Osteocyte (in vitro differentiated cells): Measurements from ENCODE around the gene TMEM236. TPM values are rescaled to one million over a fixed set of nuclear protein-coding genes. Genes with fewer than 3 reads are reported as not detected.

Source experiments
- DNase-seq: peaks from one replicate; pipeline ENCODE4 v3.0.0; 2021; ENCODE audit warnings: mixed read lengths; ENCODE audit not compliant: unreplicated experiment; ENCODE audit errors: extremely low spot score
- H3K27ac Mint-ChIP-seq: one replicate; pipeline ENCODE4 v1.8.0; 2021; ENCODE audit warnings: mild to moderate bottlenecking, mixed read lengths; ENCODE audit not compliant: unreplicated experiment
- H3K27me3 Mint-ChIP-seq: one replicate; pipeline ENCODE4 v1.8.0; 2021; ENCODE audit warnings: mixed read lengths; ENCODE audit not compliant: unreplicated experiment
- H3K36me3 Mint-ChIP-seq: one replicate; pipeline ENCODE4 v1.8.0; 2021; ENCODE audit warnings: mixed read lengths; ENCODE audit not compliant: unreplicated experiment
- H3K4me1 Mint-ChIP-seq: one replicate; pipeline ENCODE4 v1.8.0; 2021; ENCODE audit warnings: mixed read lengths; ENCODE audit not compliant: unreplicated experiment
- H3K4me3 Mint-ChIP-seq: one replicate; pipeline ENCODE4 v1.8.0; 2021; ENCODE audit warnings: mild to moderate bottlenecking, moderate library complexity, mixed read lengths; ENCODE audit not compliant: unreplicated experiment
- H3K9me3 Mint-ChIP-seq: one replicate; pipeline ENCODE4 v1.8.0; 2021; ENCODE audit warnings: mixed read lengths; ENCODE audit not compliant: unreplicated experiment
- CTCF ChIP-seq: fragments of 200-600 bp; sonication (generic); IDR thresholded peaks from 2 replicates; pipeline ENCODE4 v1.5.0; 2021; ENCODE audit warnings: antibody characterized with exemption, mild to moderate bottlenecking, moderate library complexity
- long read RNA-seq: library from polyadenylated mRNA; unstranded; transcript quantifications from one replicate; pipeline ENCODE4 v2.0.0, GENCODE V29; 2021
- total RNA-seq: library from RNA; stranded (reverse); gene quantifications from 2 replicates; pipeline ENCODE4 v1.2.1, GENCODE V29; 2021

The TMEM236 gene
- total RNA-seq: 0.08 and 0.11 TPM in 2 replicates
- long read RNA-seq: 0 reads

GRCh38 chr10:17751781-17752445, at the start of gene TMEM236:
TSS of gene TMEM236 (plus strand) at chr10:17752201. CDS start at chr10:17752296, 95 bp downstream.
- no peaks in the 10 kb centered on the region for H3K9me3 Mint-ChIP-seq
- DNase-seq: no peak
- no peaks in the 10 kb centered on the region for H3K27me3 Mint-ChIP-seq
- no peak within 1 kb of the TSS for H3K27ac Mint-ChIP-seq
- no peaks in the 10 kb centered on the region for H3K4me1 Mint-ChIP-seq
- no peak for TF ChIP-seq CTCF
- no peak within 1 kb of the TSS for H3K4me3 Mint-ChIP-seq
- H3K36me3 Mint-ChIP-seq: peaks cover 2% of the 10 kb centered on the region

GRCh38 chr10:17703706-17704105, 48.3 kb upstream of the TMEM236 start:
- no peak overlapping the region for H3K4me3 Mint-ChIP-seq
- H3K27ac Mint-ChIP-seq: no peak overlapping the region
- no peaks in the 10 kb centered on the region for H3K27me3 Mint-ChIP-seq
- DNase-seq: no peak
- peaks cover 23% of the 10 kb centered on the region for H3K36me3 Mint-ChIP-seq
- TF ChIP-seq CTCF: no peak
- no peaks in the 10 kb centered on the region for H3K9me3 Mint-ChIP-seq
- H3K4me1 Mint-ChIP-seq: no peaks in the 10 kb centered on the region

- Mint-ChIP-seq H3K4me3 (no peak overlapping the region), H3K9me3 (no peaks in the 10 kb centered on the region), H3K27me3 (no peaks in the 10 kb centered on the region), H3K4me1 (peaks cover 2% of the 10 kb centered on the region), H3K36me3 (peaks cover 39% of the 10 kb centered on the region), H3K27ac (no peak overlapping the region)
- no peak for TF ChIP-seq CTCF
- no peak for DNase-seq
Observed at GRCh38 chr10:17708821-17709220, 43.2 kb upstream of the TMEM236 start.

- DNase-seq: no peak
- Mint-ChIP-seq H3K27ac (no peak overlapping the region), H3K27me3 (no peaks in the 10 kb centered on the region), H3K36me3 (peaks cover 42% of the 10 kb centered on the region), H3K9me3 (no peaks in the 10 kb centered on the region), H3K4me3 (no peak overlapping the region), H3K4me1 (peaks cover 2% of the 10 kb centered on the region)
- TF ChIP-seq CTCF: no peak
Observed at GRCh38 chr10:17709492-17709891, 42.5 kb upstream of the TMEM236 start.

- Mint-ChIP-seq H3K27me3 (no peaks in the 10 kb centered on the region), H3K4me1 (peaks cover 2% of the 10 kb centered on the region), H3K9me3 (no peaks in the 10 kb centered on the region), H3K36me3 (peaks cover 44% of the 10 kb centered on the region), H3K4me3 (no peak overlapping the region), H3K27ac (no peak overlapping the region)
- TF ChIP-seq CTCF: no peak
- DNase-seq: no peak
Observed at GRCh38 chr10:17710181-17710580, 41.8 kb upstream of the TMEM236 start.
